ELF-1 (cell line): Measurements from ENCODE around the gene PPP2R2C.

Source experiments
- DNase-seq: peaks from one replicate; pipeline ENCODE4 v3.0.0-alpha.2; 2016; ENCODE audit warnings: low read depth, low spot score

The PPP2R2C gene

GRCh38 chr4:6291784-6292297 is 180.6 kb downstream of the PPP2R2C start:
- no peak for DNase-seq

- DNase-seq, result peak; percentile 9
These were observed 181.5 kb downstream of the PPP2R2C start for GRCh38 chr4:6290769-6291547.

GRCh38 chr4:6290256-6290655 is 182.2 kb downstream of the PPP2R2C start:
- DNase-seq, result no peak

- no peak for DNase-seq
These were observed 183.5 kb downstream of the PPP2R2C start for GRCh38 chr4:6288871-6289270.

GRCh38 chr4:6288342-6288741 is 184.1 kb downstream of the PPP2R2C start:
- DNase-seq, result no peak

- DNase-seq, result no peak
These were observed 185.2 kb downstream of the PPP2R2C start for GRCh38 chr4:6287017-6287788.

GRCh38 chr4:6283282-6283681 is 189.1 kb downstream of the PPP2R2C start:
- DNase-seq, result no peak

- DNase-seq, result no peak
These were observed 190.1 kb downstream of the PPP2R2C start for GRCh38 chr4:6282314-6282771.

GRCh38 chr4:6281436-6282313 is 190.7 kb downstream of the PPP2R2C start:
- DNase-seq, result no peak

GRCh38 chr4:6280365-6280996 is 191.9 kb downstream of the PPP2R2C start:
- DNase-seq, result peak; percentile 39

GRCh38 chr4:6279582-6280289 is 192.7 kb downstream of the PPP2R2C start:
- DNase-seq, result no peak

GRCh38 chr4:6278801-6279197 is 193.6 kb downstream of the PPP2R2C start:
- DNase-seq, result no peak

GRCh38 chr4:6277935-6278800 is 194.2 kb downstream of the PPP2R2C start:
- no peak for DNase-seq

- no peak for DNase-seq
These were observed 195.1 kb downstream of the PPP2R2C start for GRCh38 chr4:6277139-6277802.

GRCh38 chr4:6275898-6276806 is 196.3 kb downstream of the PPP2R2C start:
- DNase-seq, result no peak

- DNase-seq, result no peak
These were observed 197.1 kb downstream of the PPP2R2C start for GRCh38 chr4:6275351-6275750.

GRCh38 chr4:6273661-6273990 is 198.8 kb downstream of the PPP2R2C start:
- DNase-seq, result no peak
